ENCODE measurements around the gene ANKLE1. TPM values are rescaled to one million over a fixed set of nuclear protein-coding genes. Genes with fewer than 3 reads are reported as not detected.

The ANKLE1 gene
- total RNA-seq, 1 experiment from 2014 or later: 9.1 TPM

- TF ChIP-seq PREB (CRISPR knock-in tag; IDR thresholded peaks at IDR 0.05; ENCODE audit: borderline replicate concordance): no peak
Observed at GRCh38 chr19:17335575-17335974, 53.9 kb downstream of the ANKLE1 start (continued).

Other genes starting within 250 kb of the ANKLE1 start
- gene HAUS8, start 206.4 kb upstream of the ANKLE1 start, total RNA-seq (2021): 27.9 to 29.9 TPM (median 29.7 TPM) in 3 replicates
- gene MYO9B, start 206.1 kb upstream of the ANKLE1 start, total RNA-seq (2021): 70.3 to 94.3 TPM (median 73.4 TPM) in 3 replicates
- 13.9 to 15.4 TPM (median 14.2 TPM) in 3 replicates for gene USE1, start 66.5 kb upstream of the ANKLE1 start, total RNA-seq (2021)
- gene OCEL1, start 55.7 kb upstream of the ANKLE1 start, total RNA-seq (2021): 34.0 to 51.6 TPM (median 40.9 TPM) in 3 replicates
- gene NR2F6, start 36.0 kb upstream of the ANKLE1 start, total RNA-seq (2021): 144 to 149 TPM (median 145 TPM) in 3 replicates
- 10.9 to 14.2 TPM (median 12.3 TPM) in 3 replicates for gene USHBP1, start 17.2 kb upstream of the ANKLE1 start, total RNA-seq (2021)
- gene BABAM1, start 14.5 kb upstream of the ANKLE1 start, total RNA-seq (2021): 139 to 147 TPM (median 146 TPM) in 3 replicates
- 13.2 to 18.1 TPM (median 17.6 TPM) in 3 replicates for gene ABHD8, start 21.5 kb downstream of the ANKLE1 start, total RNA-seq (2021)
- 117 to 130 TPM (median 122 TPM) in 3 replicates for gene MRPL34, start 24.0 kb downstream of the ANKLE1 start, total RNA-seq (2021)
- gene DDA1, start 27.7 kb downstream of the ANKLE1 start, total RNA-seq (2021): 36.2 to 42.8 TPM (median 37.0 TPM) in 3 replicates
- gene ANO8, start 53.0 kb downstream of the ANKLE1 start, total RNA-seq (2021): 30.5 to 35.4 TPM (median 32.6 TPM) in 3 replicates
- gene GTPBP3, start 55.7 kb downstream of the ANKLE1 start, total RNA-seq (2021): 79.1 to 93.0 TPM (median 80.8 TPM) in 3 replicates
- 0.11 to 0.27 TPM in 2 of 3 replicates, not detected in the other for gene PLVAP, start 95.4 kb downstream of the ANKLE1 start, total RNA-seq (2021)
- 0.37 to 0.87 TPM (median 0.76 TPM) in 3 replicates for gene CCDC194, start 112.3 kb downstream of the ANKLE1 start, total RNA-seq (2021)
- gene BST2, start 123.7 kb downstream of the ANKLE1 start, total RNA-seq (2021): 22.8 to 67.7 TPM (median 61.1 TPM) in 3 replicates
- 58.7 to 78.6 TPM (median 70.8 TPM) in 3 replicates for gene MVB12A, start 138.1 kb downstream of the ANKLE1 start, total RNA-seq (2021)
- 1.2 to 2.9 TPM (median 2.3 TPM) in 3 replicates for gene TMEM221, start 166.8 kb downstream of the ANKLE1 start, total RNA-seq (2021)
- gene NXNL1, start 179.0 kb downstream of the ANKLE1 start, total RNA-seq (2021): not detected in 3 replicates
- gene SLC27A1, start 188.6 kb downstream of the ANKLE1 start, total RNA-seq (2021): 8.6 to 12.1 TPM (median 10.1 TPM) in 3 replicates
- gene PGLS, start 229.7 kb downstream of the ANKLE1 start, total RNA-seq (2021): 81.7 to 108 TPM (median 108 TPM) in 3 replicates

All from WTC11 (cell line).